Neural crest cell (in vitro differentiated cells): ENCODE measurements around the gene TRAM2. TPM values are rescaled to one million over a fixed set of nuclear protein-coding genes. Genes with fewer than 3 reads are reported as not detected.
A peak's percentile ranks its signal among the peaks of the same experiment; 100 is the strongest.

Experiments used
- DNase-seq: peaks from one replicate; pipeline ENCODE4 v3.0.0; 2021; ENCODE audit warnings: low read depth, mixed read lengths, low spot score
- H3K27ac Mint-ChIP-seq: one replicate; pipeline ENCODE4 v1.8.0; 2021; ENCODE audit warnings: mild to moderate bottlenecking, mixed read lengths; ENCODE audit not compliant: unreplicated experiment
- H3K27me3 Mint-ChIP-seq: 2 replicates; pipeline ENCODE4 v1.8.0; 2021; ENCODE audit warnings: low read depth, mild to moderate bottlenecking, mixed read lengths
- H3K36me3 Mint-ChIP-seq: 2 replicates; pipeline ENCODE4 v1.8.0; 2021; ENCODE audit warnings: low read depth, mild to moderate bottlenecking, mixed read lengths
- H3K4me1 Mint-ChIP-seq: 2 replicates; pipeline ENCODE4 v1.8.0; 2021; ENCODE audit warnings: mixed read lengths
- H3K4me3 Mint-ChIP-seq: one replicate; pipeline ENCODE4 v1.8.0; 2021; ENCODE audit warnings: mild to moderate bottlenecking, mixed read lengths
- H3K9me3 Mint-ChIP-seq: 2 replicates; pipeline ENCODE4 v1.8.0; 2021; ENCODE audit warnings: mixed read lengths
- total RNA-seq: library from RNA; stranded (reverse); gene quantifications from 2 replicates; pipeline ENCODE4 v1.2.1, GENCODE V29; 2021
- TF ChIP-seq, protein P1 (sequence below): fragments of 200-600 bp; sonication (generic); conservative IDR thresholded peaks from 2 replicates; pipeline ENCODE4 v1.5.0; 2021; ENCODE audit warnings: antibody characterized with exemption, mild to moderate bottlenecking

Gene TRAM2
- total RNA-seq, 1 donor from 2014 or later, result 20.2 TPM

- Mint-ChIP-seq H3K27ac (peak overlapping the region; percentile 72), H3K9me3 (no peaks in the 10 kb centered on the region), H3K4me1 (peaks cover 34% of the 10 kb centered on the region), H3K27me3 (no peaks in the 10 kb centered on the region), H3K36me3 (no peaks in the 10 kb centered on the region), H3K4me3 (no peak overlapping the region)
- TF ChIP-seq, protein P1, sequence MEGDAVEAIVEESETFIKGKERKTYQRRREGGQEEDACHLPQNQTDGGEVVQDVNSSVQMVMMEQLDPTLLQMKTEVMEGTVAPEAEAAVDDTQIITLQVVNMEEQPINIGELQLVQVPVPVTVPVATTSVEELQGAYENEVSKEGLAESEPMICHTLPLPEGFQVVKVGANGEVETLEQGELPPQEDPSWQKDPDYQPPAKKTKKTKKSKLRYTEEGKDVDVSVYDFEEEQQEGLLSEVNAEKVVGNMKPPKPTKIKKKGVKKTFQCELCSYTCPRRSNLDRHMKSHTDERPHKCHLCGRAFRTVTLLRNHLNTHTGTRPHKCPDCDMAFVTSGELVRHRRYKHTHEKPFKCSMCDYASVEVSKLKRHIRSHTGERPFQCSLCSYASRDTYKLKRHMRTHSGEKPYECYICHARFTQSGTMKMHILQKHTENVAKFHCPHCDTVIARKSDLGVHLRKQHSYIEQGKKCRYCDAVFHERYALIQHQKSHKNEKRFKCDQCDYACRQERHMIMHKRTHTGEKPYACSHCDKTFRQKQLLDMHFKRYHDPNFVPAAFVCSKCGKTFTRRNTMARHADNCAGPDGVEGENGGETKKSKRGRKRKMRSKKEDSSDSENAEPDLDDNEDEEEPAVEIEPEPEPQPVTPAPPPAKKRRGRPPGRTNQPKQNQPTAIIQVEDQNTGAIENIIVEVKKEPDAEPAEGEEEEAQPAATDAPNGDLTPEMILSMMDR, result no peak
- DNase-seq, result no peak
Observed at GRCh38 chr6:52597738-52598122, 20.9 kb upstream of the TRAM2 start.

- Mint-ChIP-seq H3K27ac (peak overlapping the region; percentile 96), H3K36me3 (no peaks in the 10 kb centered on the region), H3K27me3 (no peaks in the 10 kb centered on the region), H3K4me1 (peaks cover 34% of the 10 kb centered on the region), H3K9me3 (no peaks in the 10 kb centered on the region), H3K4me3 (peak overlapping the region; percentile 58)
- no peak for DNase-seq
- TF ChIP-seq, protein P1, result no peak
Observed at GRCh38 chr6:52596371-52597028, 19.6 kb upstream of the TRAM2 start.

- Mint-ChIP-seq H3K4me3 (no peak overlapping the region), H3K9me3 (no peaks in the 10 kb centered on the region), H3K27ac (peak overlapping the region; percentile 96), H3K36me3 (no peaks in the 10 kb centered on the region), H3K27me3 (no peaks in the 10 kb centered on the region), H3K4me1 (peaks cover 34% of the 10 kb centered on the region)
- DNase-seq, result no peak
- TF ChIP-seq, protein P1, result no peak
Observed at GRCh38 chr6:52595796-52596130, 18.9 kb upstream of the TRAM2 start.

DNA sequence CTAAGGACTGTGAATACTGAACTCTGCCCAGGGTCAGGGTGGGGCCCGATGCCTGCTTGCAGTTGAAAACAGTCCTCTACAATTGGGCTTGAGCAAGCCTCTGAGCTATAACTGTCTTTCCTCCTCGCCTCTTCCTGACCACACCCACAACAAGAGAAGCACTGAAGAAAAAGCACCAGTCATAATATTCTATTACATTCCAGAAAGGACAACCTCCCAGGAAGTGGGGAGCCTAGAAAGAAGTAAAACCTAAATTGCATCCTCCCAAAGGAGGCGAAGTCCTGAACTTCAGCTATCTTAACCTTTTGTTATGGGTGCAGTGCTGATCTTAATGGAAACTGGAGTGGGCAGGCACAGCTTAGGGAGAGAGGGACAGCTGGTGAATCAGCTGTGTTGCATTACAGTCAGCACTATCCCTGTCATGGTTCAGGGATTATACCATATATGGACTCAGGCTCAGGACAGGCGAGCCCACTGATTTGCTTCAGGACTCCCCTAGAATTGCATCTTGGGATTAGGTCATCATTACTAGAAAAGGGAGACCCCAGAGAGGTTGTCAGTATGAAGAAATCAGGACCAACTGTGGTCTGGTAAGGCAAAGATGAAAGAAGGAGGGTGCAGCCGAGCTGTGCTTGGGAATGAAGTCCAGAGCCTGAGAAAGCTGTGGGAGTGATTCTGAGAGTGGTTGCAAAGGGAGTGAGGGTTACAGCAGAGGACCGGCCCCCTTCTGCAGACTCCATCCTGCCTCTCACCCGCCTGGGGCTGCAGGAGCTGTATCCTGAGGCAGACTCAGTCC lies 18.3 kb upstream of the TRAM2 start:
- no peak for DNase-seq
- H3K27me3 Mint-ChIP-seq, result no peaks in the 10 kb centered on the region
- peak overlapping the region; percentile 32 for H3K4me3 Mint-ChIP-seq
- no peaks in the 10 kb centered on the region for H3K9me3 Mint-ChIP-seq
- peaks cover 34% of the 10 kb centered on the region for H3K4me1 Mint-ChIP-seq
- TF ChIP-seq, protein P1, result no peak
- H3K27ac Mint-ChIP-seq, result peak overlapping the region; percentile 53
- no peaks in the 10 kb centered on the region for H3K36me3 Mint-ChIP-seq

DNA sequence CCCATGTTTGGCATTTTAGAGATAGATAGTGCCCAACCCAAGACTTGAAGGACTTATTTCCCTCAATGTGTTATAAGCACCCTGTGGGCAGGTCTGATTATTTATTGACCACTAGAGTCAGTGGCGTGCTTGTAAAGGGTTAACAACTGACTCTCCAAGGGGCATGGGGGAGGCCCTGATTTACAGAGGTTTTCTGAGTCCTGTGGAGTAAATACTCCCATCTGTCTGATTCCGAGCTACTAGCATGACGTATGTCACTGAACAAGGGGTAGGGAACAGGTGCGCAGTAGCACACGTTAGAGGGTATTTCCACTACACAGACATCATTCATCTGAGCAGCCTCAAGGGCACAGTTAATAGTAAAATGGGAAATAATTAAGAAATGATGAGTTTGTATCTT lies 17.4 kb upstream of the TRAM2 start:
- no peaks in the 10 kb centered on the region for H3K36me3 Mint-ChIP-seq
- no peak overlapping the region for H3K27ac Mint-ChIP-seq
- no peak for DNase-seq
- H3K4me3 Mint-ChIP-seq, result no peak overlapping the region
- H3K9me3 Mint-ChIP-seq, result no peaks in the 10 kb centered on the region
- no peaks in the 10 kb centered on the region for H3K27me3 Mint-ChIP-seq
- H3K4me1 Mint-ChIP-seq, result peaks cover 34% of the 10 kb centered on the region
- TF ChIP-seq, protein P1, result no peak
